ENCODE measurements around the gene FCSK. TPM values are rescaled to one million over a fixed set of nuclear protein-coding genes. Genes with fewer than 3 reads are reported as not detected.

The FCSK gene
- polyA plus RNA-seq, 4 donors, result 19.6 to 43.5 (median 24.4) TPM

GRCh38 chr16:70493802-70494201 lies 39.4 kb downstream of the FCSK start:
- Histone ChIP-seq H3K4me3 (ENCODE audit: low read depth in 1 of 3, low read length in 3 of 3) (no peak overlapping the region), H3K36me3 (ENCODE audit: control insufficient read depth in 3 of 3, insufficient read depth in 2 of 3, low read depth in 1 of 3, low read length in 3 of 3) (peaks cover 23 to 64% (median 31%) of the 10 kb centered on the region in 3 donors), H3K9me3 (ENCODE audit: control insufficient read depth in 2 of 2, insufficient read depth in 1 of 2, low read depth in 1 of 2, low read length in 1 of 2) (no peaks in the 10 kb centered on the region), H3K27me3 (ENCODE audit: control insufficient read depth in 3 of 3, insufficient read depth in 3 of 3, low read length in 3 of 3) (no peaks in the 10 kb centered on the region), H3K4me1 (ENCODE audit: control insufficient read depth in 3 of 3, insufficient read depth in 2 of 3, low read depth in 1 of 3, low read length in 2 of 3) (no peaks in the 10 kb centered on the region), H3K27ac (ENCODE audit: low read depth in 1 of 3, low read length in 2 of 3) (no peak overlapping the region)
- DNase-seq (no peak), FAIRE-seq (no peak)
- WGBS, 3 donors, result 84 to 88% (median 85%) methylated on average over 3 of the region's 3 CpGs

GRCh38 chr16:70494202-70494770 lies 39.9 kb downstream of the FCSK start:
- Histone ChIP-seq H3K36me3 (ENCODE audit: control insufficient read depth in 3 of 3, insufficient read depth in 2 of 3, low read depth in 1 of 3, low read length in 3 of 3) (peaks cover 23 to 63% (median 31%) of the 10 kb centered on the region in 3 donors), H3K27ac (ENCODE audit: low read depth in 1 of 3, low read length in 2 of 3) (no peak overlapping the region), H3K27me3 (ENCODE audit: control insufficient read depth in 3 of 3, insufficient read depth in 3 of 3, low read length in 3 of 3) (no peaks in the 10 kb centered on the region), H3K9me3 (ENCODE audit: control insufficient read depth in 2 of 2, insufficient read depth in 1 of 2, low read depth in 1 of 2, low read length in 1 of 2) (no peaks in the 10 kb centered on the region), H3K4me1 (ENCODE audit: control insufficient read depth in 3 of 3, insufficient read depth in 2 of 3, low read depth in 1 of 3, low read length in 2 of 3) (no peaks in the 10 kb centered on the region), H3K4me3 (ENCODE audit: low read depth in 1 of 3, low read length in 3 of 3) (no peak overlapping the region)
- 61 to 80% (median 69%) methylated on average over 5 of the region's 5 CpGs for WGBS, 3 donors
- DNase-seq, result no peak
- FAIRE-seq, result no peak

- DNase-seq (no peak), FAIRE-seq (no peak)
- H3K9me3 ChIP-seq (ENCODE audit: control insufficient read depth in 2 of 2, insufficient read depth in 1 of 2, low read depth in 1 of 2, low read length in 1 of 2), result no peaks in the 10 kb centered on the region
- no peak overlapping the region for H3K4me3 ChIP-seq (ENCODE audit: low read depth in 1 of 3, low read length in 3 of 3)
- H3K36me3 ChIP-seq (ENCODE audit: control insufficient read depth in 3 of 3, insufficient read depth in 2 of 3, low read depth in 1 of 3, low read length in 3 of 3), result peaks cover 23 to 63% (median 31%) of the 10 kb centered on the region in 3 donors
- 90 to 98% (median 94%) methylated on average over 2 of the region's 2 CpGs for WGBS, 3 donors
- no peak overlapping the region for H3K27ac ChIP-seq (ENCODE audit: low read depth in 1 of 3, low read length in 2 of 3)
- no peaks in the 10 kb centered on the region for H3K27me3 ChIP-seq (ENCODE audit: control insufficient read depth in 3 of 3, insufficient read depth in 3 of 3, low read length in 3 of 3)
- H3K4me1 ChIP-seq (ENCODE audit: control insufficient read depth in 3 of 3, insufficient read depth in 2 of 3, low read depth in 1 of 3, low read length in 2 of 3), result no peaks in the 10 kb centered on the region
Observed at GRCh38 chr16:70494777-70495176, 40.4 kb downstream of the FCSK start.

- Histone ChIP-seq H3K4me3 (ENCODE audit: low read depth in 1 of 3, low read length in 3 of 3) (no peak overlapping the region), H3K27ac (ENCODE audit: low read depth in 1 of 3, low read length in 2 of 3) (peak overlapping the region in 1 of 3 donors; percentile 33), H3K9me3 (ENCODE audit: control insufficient read depth in 2 of 2, insufficient read depth in 1 of 2, low read depth in 1 of 2, low read length in 1 of 2) (no peaks in the 10 kb centered on the region), H3K27me3 (ENCODE audit: control insufficient read depth in 3 of 3, insufficient read depth in 3 of 3, low read length in 3 of 3) (no peaks in the 10 kb centered on the region), H3K4me1 (ENCODE audit: control insufficient read depth in 3 of 3, insufficient read depth in 2 of 3, low read depth in 1 of 3, low read length in 2 of 3) (no peaks in the 10 kb centered on the region), H3K36me3 (ENCODE audit: control insufficient read depth in 3 of 3, insufficient read depth in 2 of 3, low read depth in 1 of 3, low read length in 3 of 3) (peaks cover 23 to 63% (median 29%) of the 10 kb centered on the region in 3 donors)
- no peak for FAIRE-seq
- peak; percentile 36 to 63 for DNase-seq
- WGBS, 3 donors, result 75 to 88% (median 75%) methylated on average over 9 of the region's 9 CpGs
Observed at GRCh38 chr16:70495425-70496182, 41.2 kb downstream of the FCSK start.

GRCh38 chr16:70496513-70496912 lies 42.1 kb downstream of the FCSK start:
- FAIRE-seq, result no peak
- H3K9me3 ChIP-seq (ENCODE audit: control insufficient read depth in 2 of 2, insufficient read depth in 1 of 2, low read depth in 1 of 2, low read length in 1 of 2), result no peaks in the 10 kb centered on the region
- H3K4me1 ChIP-seq (ENCODE audit: control insufficient read depth in 3 of 3, insufficient read depth in 2 of 3, low read depth in 1 of 3, low read length in 2 of 3), result no peaks in the 10 kb centered on the region
- no peak for DNase-seq
- no peaks in the 10 kb centered on the region for H3K27me3 ChIP-seq (ENCODE audit: control insufficient read depth in 3 of 3, insufficient read depth in 3 of 3, low read length in 3 of 3)
- H3K4me3 ChIP-seq (ENCODE audit: low read depth in 1 of 3, low read length in 3 of 3), result no peak overlapping the region
- no peak overlapping the region for H3K27ac ChIP-seq (ENCODE audit: low read depth in 1 of 3, low read length in 2 of 3)
- WGBS, 3 donors, result 90 to 93% (median 91%) methylated on average over 6 of the region's 6 CpGs
- H3K36me3 ChIP-seq (ENCODE audit: control insufficient read depth in 3 of 3, insufficient read depth in 2 of 3, low read depth in 1 of 3, low read length in 3 of 3), result peaks cover 23 to 66% (median 30%) of the 10 kb centered on the region in 3 donors

- no peaks in the 10 kb centered on the region for H3K9me3 ChIP-seq (ENCODE audit: control insufficient read depth in 2 of 2, insufficient read depth in 1 of 2, low read depth in 1 of 2, low read length in 1 of 2)
- H3K27ac ChIP-seq (ENCODE audit: low read depth in 1 of 3, low read length in 2 of 3), result peak overlapping the region in 1 of 3 donors; percentile 32
- H3K4me3 ChIP-seq (ENCODE audit: low read depth in 1 of 3, low read length in 3 of 3), result no peak overlapping the region
- no peak for FAIRE-seq
- H3K27me3 ChIP-seq (ENCODE audit: control insufficient read depth in 3 of 3, insufficient read depth in 3 of 3, low read length in 3 of 3), result no peaks in the 10 kb centered on the region
- 56 to 74% (median 64%) methylated on average over 5 of the region's 5 CpGs for WGBS, 3 donors
- peaks cover 7 to 59% (median 18%) of the 10 kb centered on the region in 3 donors for H3K36me3 ChIP-seq (ENCODE audit: control insufficient read depth in 3 of 3, insufficient read depth in 2 of 3, low read depth in 1 of 3, low read length in 3 of 3)
- no peaks in the 10 kb centered on the region for H3K4me1 ChIP-seq (ENCODE audit: control insufficient read depth in 3 of 3, insufficient read depth in 2 of 3, low read depth in 1 of 3, low read length in 2 of 3)
- peak in 1 of 2 donors; percentile 11 for DNase-seq
Observed at GRCh38 chr16:70508752-70509151, 54.4 kb downstream of the FCSK start.

GRCh38 chr16:70510216-70510615 lies 55.8 kb downstream of the FCSK start:
- DNase-seq (no peak), FAIRE-seq (no peak)
- Histone ChIP-seq H3K36me3 (ENCODE audit: control insufficient read depth in 3 of 3, insufficient read depth in 2 of 3, low read depth in 1 of 3, low read length in 3 of 3) (peaks cover 8 to 63% (median 18%) of the 10 kb centered on the region in 3 donors), H3K4me1 (ENCODE audit: control insufficient read depth in 3 of 3, insufficient read depth in 2 of 3, low read depth in 1 of 3, low read length in 2 of 3) (no peaks in the 10 kb centered on the region), H3K27me3 (ENCODE audit: control insufficient read depth in 3 of 3, insufficient read depth in 3 of 3, low read length in 3 of 3) (no peaks in the 10 kb centered on the region), H3K4me3 (ENCODE audit: low read depth in 1 of 3, low read length in 3 of 3) (no peak overlapping the region), H3K27ac (ENCODE audit: low read depth in 1 of 3, low read length in 2 of 3) (no peak overlapping the region), H3K9me3 (ENCODE audit: control insufficient read depth in 2 of 2, insufficient read depth in 1 of 2, low read depth in 1 of 2, low read length in 1 of 2) (no peaks in the 10 kb centered on the region)
- 96 to 99% (median 97%) methylated on average over 3 of the region's 3 CpGs for WGBS, 3 donors

- H3K9me3 ChIP-seq (ENCODE audit: control insufficient read depth in 2 of 2, insufficient read depth in 1 of 2, low read depth in 1 of 2, low read length in 1 of 2), result no peaks in the 10 kb centered on the region
- no peak overlapping the region for H3K4me3 ChIP-seq (ENCODE audit: low read depth in 1 of 3, low read length in 3 of 3)
- FAIRE-seq (no peak), DNase-seq (no peak)
- no peak overlapping the region for H3K27ac ChIP-seq (ENCODE audit: low read depth in 1 of 3, low read length in 2 of 3)
- H3K4me1 ChIP-seq (ENCODE audit: control insufficient read depth in 3 of 3, insufficient read depth in 2 of 3, low read depth in 1 of 3, low read length in 2 of 3), result no peaks in the 10 kb centered on the region
- peaks cover 11 to 66% (median 17%) of the 10 kb centered on the region in 3 donors for H3K36me3 ChIP-seq (ENCODE audit: control insufficient read depth in 3 of 3, insufficient read depth in 2 of 3, low read depth in 1 of 3, low read length in 3 of 3)
- H3K27me3 ChIP-seq (ENCODE audit: control insufficient read depth in 3 of 3, insufficient read depth in 3 of 3, low read length in 3 of 3), result no peaks in the 10 kb centered on the region
- 94 to 96% (median 96%) methylated on average over 1 of the region's 1 CpG for WGBS, 3 donors
Observed at GRCh38 chr16:70511833-70512232, 57.4 kb downstream of the FCSK start.
